HT1080 (cell line): ENCODE data around the gene KERA. TPM values are rescaled to one million over a fixed set of nuclear protein-coding genes. Genes with fewer than 3 reads are reported as not detected.
"Not testable (repeated sequence)": the region's sequence is repeated elsewhere in the genome, so short reads cannot be mapped to it uniquely, and the experiment has no call there.

Experiments
- DNase-seq: peaks from one replicate; pipeline ENCODE4 v3.0.0-alpha.2; 2015; ENCODE audit warnings: low read depth
- polyA plus RNA-seq, 2 experiments: library from polyadenylated mRNA; depleted of rRNA; stranded (reverse); fragments of >200 nt; gene quantifications; 2 replicates each; pipeline ENCODE4 v1.2.3, GENCODE V29; 2015
- total RNA-seq: library from RNA; depleted of rRNA; stranded (reverse); fragments of >200 nt; shearing (Covaris generic); gene quantifications from 2 replicates; pipeline ENCODE4 v1.2.3, GENCODE V29; 2014; rRNA removed

The KERA gene
- not detected in 2 replicates for total RNA-seq
- not detected in 2 replicates for polyA plus RNA-seq (2015; cell fraction: cytosol; rRNA removed)
- polyA plus RNA-seq (2015; cell fraction: nucleus; rRNA removed), result not detected in 2 replicates

GRCh38 chr12:91057368-91058165, at the start of gene KERA:
Gene KERA, minus strand, starts transcription at chr12:91058024. Its CDS starts 1,743 bp downstream, at chr12:91056281.
- no peak for DNase-seq

- DNase-seq, result no peak
Observed at GRCh38 chr12:91106283-91106682, 48.5 kb upstream of the KERA start.

GRCh38 chr12:91105807-91106206, 48.0 kb upstream of the KERA start:
- no peak for DNase-seq

- no peak for DNase-seq
Observed at GRCh38 chr12:91104812-91105466, 47.1 kb upstream of the KERA start.

- DNase-seq, result no peak
Observed at GRCh38 chr12:91103624-91104023, 45.8 kb upstream of the KERA start.

GRCh38 chr12:91103101-91103500, 45.3 kb upstream of the KERA start:
- DNase-seq, result no peak

GRCh38 chr12:91100906-91101305, 43.1 kb upstream of the KERA start:
- no peak for DNase-seq

GRCh38 chr12:91099836-91100235, 42.0 kb upstream of the KERA start:
- DNase-seq, result no peak

- DNase-seq, result no peak
Observed at GRCh38 chr12:91099341-91099740, 41.5 kb upstream of the KERA start.

GRCh38 chr12:91098941-91099340, 41.1 kb upstream of the KERA start:
- peak; percentile 73 for DNase-seq

GRCh38 chr12:91098461-91098860, 40.6 kb upstream of the KERA start:
- no peak for DNase-seq

- DNase-seq, result peak; percentile 21
Observed at GRCh38 chr12:91094957-91095356, 37.1 kb upstream of the KERA start.

GRCh38 chr12:91094032-91094662, 36.3 kb upstream of the KERA start:
- DNase-seq, result peak; percentile 11

- DNase-seq, result no peak
Observed at GRCh38 chr12:91093341-91093740, 35.5 kb upstream of the KERA start.

- DNase-seq, result no peak
Observed at GRCh38 chr12:91091916-91092715, 34.3 kb upstream of the KERA start.

- DNase-seq, result not testable (repeated sequence)
Observed at GRCh38 chr12:91089953-91090352, 32.1 kb upstream of the KERA start.

- DNase-seq, result no peak
Observed at GRCh38 chr12:91080041-91080440, 22.2 kb upstream of the KERA start.

- no peak for DNase-seq
Observed at GRCh38 chr12:91078501-91078900, 20.7 kb upstream of the KERA start.

- DNase-seq, result no peak
Observed at GRCh38 chr12:91077228-91077954, 19.6 kb upstream of the KERA start.

GRCh38 chr12:91074851-91075250, 17.0 kb upstream of the KERA start:
- no peak for DNase-seq
